ENCODE measurements around the gene PIP5KL1.
"Not testable (repeated sequence)": the region's sequence is repeated elsewhere in the genome, so short reads cannot be mapped to it uniquely, and the experiment has no call there.

PIP5KL1 gene

GRCh38 chr9:127893392-127893791 lies 37.2 kb downstream of the PIP5KL1 start:
- DNase-seq (ENCODE audit: low spot score) = no peak

- no peak for DNase-seq (ENCODE audit: low spot score)
These were observed 37.7 kb downstream of the PIP5KL1 start for GRCh38 chr9:127892831-127893230.

GRCh38 chr9:127890053-127890452 lies 40.5 kb downstream of the PIP5KL1 start:
- DNase-seq (ENCODE audit: low spot score) = no peak

- DNase-seq (ENCODE audit: low spot score) = no peak
These were observed 42.8 kb downstream of the PIP5KL1 start for GRCh38 chr9:127887792-127888191.

GRCh38 chr9:127886401-127886972 lies 44.1 kb downstream of the PIP5KL1 start:
- no peak for DNase-seq (ENCODE audit: low spot score)

GRCh38 chr9:127885508-127886281 lies 44.9 kb downstream of the PIP5KL1 start:
- DNase-seq (ENCODE audit: low spot score) = no peak

GRCh38 chr9:127884976-127885490 lies 45.5 kb downstream of the PIP5KL1 start:
- DNase-seq (ENCODE audit: low spot score) = no peak

GRCh38 chr9:127884427-127884911 lies 46.1 kb downstream of the PIP5KL1 start:
- no peak for DNase-seq (ENCODE audit: low spot score)

- DNase-seq (ENCODE audit: low spot score) = no peak
These were observed 46.6 kb downstream of the PIP5KL1 start for GRCh38 chr9:127883959-127884358.

GRCh38 chr9:127881715-127882114 lies 48.9 kb downstream of the PIP5KL1 start:
- not testable (repeated sequence) for DNase-seq (ENCODE audit: low spot score)

- DNase-seq (ENCODE audit: low spot score) = no peak
These were observed 50.4 kb downstream of the PIP5KL1 start for GRCh38 chr9:127880143-127880542.

- no peak for DNase-seq (ENCODE audit: low spot score)
These were observed 51.8 kb downstream of the PIP5KL1 start for GRCh38 chr9:127878652-127879390.

GRCh38 chr9:127878001-127878651 lies 52.5 kb downstream of the PIP5KL1 start:
- DNase-seq (ENCODE audit: low spot score) = peak; percentile 51

GRCh38 chr9:127877566-127877998 lies 53.0 kb downstream of the PIP5KL1 start, which contains the start of gene AK1:
Gene AK1 (minus strand): TSS chr9:127877675. CDS start chr9:127874617, 3,058 bp downstream.
- peak; percentile 64 for DNase-seq (ENCODE audit: low spot score)

- no peak for DNase-seq (ENCODE audit: low spot score)
These were observed 53.6 kb downstream of the PIP5KL1 start for GRCh38 chr9:127876764-127877562.

- DNase-seq (ENCODE audit: low spot score) = no peak
These were observed 54.4 kb downstream of the PIP5KL1 start for GRCh38 chr9:127876026-127876763.

- no peak for DNase-seq (ENCODE audit: low spot score)
These were observed 55.1 kb downstream of the PIP5KL1 start for GRCh38 chr9:127875306-127875966.

GRCh38 chr9:127874301-127875221 lies 56.0 kb downstream of the PIP5KL1 start:
- no peak for DNase-seq (ENCODE audit: low spot score)

All from SK-N-DZ (cell line).